Activated naive CD4-positive, alpha-beta T cell treated with anti-CD3 and anti-CD28 coated beads, Interleukin-2, amount 50 U/mL, for 72 hours (primary cell): ENCODE data around the gene INHBC. TPM values are rescaled to one million over a fixed set of nuclear protein-coding genes. Genes with fewer than 3 reads are reported as not detected.

Experiments
- ATAC-seq, 2 donors: fragments of 150-1000 bp; cut with Tn5 transposase; 2 replicates each; pipeline ENCODE4 v1.10.0; 2021; ENCODE audit warnings: mild to moderate bottlenecking in 2 of 2, moderate library complexity in 2 of 2
- DNase-seq, 2 donors: peaks; one replicate each; pipeline ENCODE4 v3.0.0; 2021 to 2022; ENCODE audit warnings: low spot score in 2 of 2
- H3K27ac Mint-ChIP-seq, 2 donors: one replicate each; pipeline ENCODE4 v1.8.0; 2022; ENCODE audit warnings: mild to moderate bottlenecking in 2 of 2, mixed read lengths in 2 of 2
- H3K36me3 Mint-ChIP-seq, 2 donors: one replicate each; pipeline ENCODE4 v1.8.0; 2022; ENCODE audit warnings: mixed read lengths in 2 of 2
- H3K9me3 Mint-ChIP-seq, 2 donors: one replicate each; pipeline ENCODE4 v1.8.0; 2022; ENCODE audit warnings: mixed read lengths in 2 of 2
- total RNA-seq, 2 donors: library from RNA; stranded (reverse); gene quantifications; one replicate each; pipeline ENCODE4 v1.2.3, GENCODE V29; 2022

INHBC gene
- total RNA-seq, 2 donors from 2014 or later, result not detected

GRCh38 chr12:57498571-57498970 lies 64.0 kb downstream of the INHBC start:
- peak overlapping the region in 1 of 2 donors; percentile 6 for H3K27ac Mint-ChIP-seq
- H3K36me3 Mint-ChIP-seq, result peaks cover 40 to 47% of the 10 kb centered on the region in 2 donors
- DNase-seq, result no peak
- ATAC-seq, result no peak
- peaks cover 0 to 4% of the 10 kb centered on the region in 2 donors for H3K9me3 Mint-ChIP-seq

- peaks cover 0 to 4% of the 10 kb centered on the region in 2 donors for H3K9me3 Mint-ChIP-seq
- peaks cover 40 to 54% of the 10 kb centered on the region in 2 donors for H3K36me3 Mint-ChIP-seq
- no peak overlapping the region for H3K27ac Mint-ChIP-seq
- ATAC-seq (no peak), DNase-seq (no peak)
Observed at GRCh38 chr12:57500213-57500612, 65.6 kb downstream of the INHBC start.

Other genes with a start within 250 kb of the INHBC start
- gene NXPH4, start 218.0 kb upstream of the INHBC start, total RNA-seq, result under 1 TPM; 0.11 to 0.54 TPM
- 100 to 1,000 TPM; 360 to 376 TPM for gene SHMT2, start 205.1 kb upstream of the INHBC start, total RNA-seq
- gene STAC3, start 183.6 kb upstream of the INHBC start, total RNA-seq, result 1 to 10 TPM; 2.8 to 5.4 TPM
- gene R3HDM2, start 3.7 kb upstream of the INHBC start, total RNA-seq, result 10 to 100 TPM; 36.3 to 57.1 TPM
- under 1 TPM; 0.18 to 0.23 TPM for gene INHBE, start 20.5 kb downstream of the INHBC start, total RNA-seq
- gene GLI1, start 25.0 kb downstream of the INHBC start, total RNA-seq, result under 1 TPM in 1 of 2 donors, not detected in 1; 0.49 TPM
- 100 to 1,000 TPM; 151 to 195 TPM for gene ARHGAP9, start 45.1 kb downstream of the INHBC start, total RNA-seq
- 100 to 1,000 TPM; 267 to 292 TPM for gene MARS1, start 53.3 kb downstream of the INHBC start, total RNA-seq
- gene DDIT3, start 85.7 kb downstream of the INHBC start, total RNA-seq, result 10 to 100 TPM; 24.9 to 79.8 TPM
- 10 to 100 TPM; 66.4 to 77.5 TPM for gene MBD6, start 88.0 kb downstream of the INHBC start, total RNA-seq
- 100 to 1,000 TPM in 1 of 2 donors, 10 to 100 TPM in 1; 77.1 to 122 TPM for gene DCTN2, start 112.4 kb downstream of the INHBC start, total RNA-seq
- 1 to 10 TPM in 1 of 2 donors, under 1 TPM in 1; 0.75 to 3.4 TPM for gene KIF5A, start 115.3 kb downstream of the INHBC start, total RNA-seq
- 10 to 100 TPM; 13.8 to 43.7 TPM for gene PIP4K2C, start 156.4 kb downstream of the INHBC start, total RNA-seq
- 10 to 100 TPM; 14.5 to 33.5 TPM for gene DTX3, start 170.0 kb downstream of the INHBC start, total RNA-seq
- 1 to 10 TPM in 1 of 2 donors, under 1 TPM in 1; 0.68 to 4.8 TPM for gene ARHGEF25, start 176.7 kb downstream of the INHBC start, total RNA-seq
- 1 to 10 TPM; 2.6 to 3.2 TPM for gene B4GALNT1, start 198.4 kb downstream of the INHBC start, total RNA-seq